GM12878 (cell line): ENCODE results near the gene RSPH10B2. TPM values are rescaled to one million over a fixed set of nuclear protein-coding genes. Genes with fewer than 3 reads are reported as not detected.

Experiments
- ATAC-seq: fragments of 200-7000 bp; cut with Tn5 transposase; 3 replicates; pipeline ENCODE4 v1.9.1; 2020; ENCODE audit warnings: mild to moderate bottlenecking, moderate library complexity
- BruUV-seq: library from RNA; stranded (reverse); fragments of 400-500 nt; replicated peaks from 2 replicates; lab custom pipeline; 2021; lab: Mats Ljungman, UMichigan
- CTCF ChIA-PET: fragments of 300-600 bp; sonication (Branson Sonifier 250); formaldehyde crosslinking; extraction: SDS; loops from one replicate; lab custom pipeline; 2021; ENCODE audit warnings: inconsistent platforms; lab: Yijun Ruan, JAX
- POLR2A ChIA-PET: fragments of 350-600 bp; formaldehyde crosslinking; extraction: SDS; loops from one replicate; lab custom pipeline; 2021; ENCODE audit warnings: inconsistent platforms; lab: Charles Lee
- RAD21 ChIA-PET: fragments of 300-600 bp; sonication (Branson Sonifier 250); formaldehyde crosslinking; loops from one replicate; lab custom pipeline; 2023; ENCODE audit warnings: antibody characterized with exemption; ENCODE audit not compliant: unreplicated experiment; lab: Charles Lee
- SMC1A ChIA-PET: fragments of 300-600 bp; sonication (Branson Sonifier 250); formaldehyde crosslinking; loops from one replicate; lab custom pipeline; 2023; ENCODE audit not compliant: unreplicated experiment, uncharacterized antibody; lab: Charles Lee
- DNase-seq: peaks from one replicate; pipeline ENCODE4 v3.0.0-alpha.2; 2011; ENCODE audit warnings: low read depth, low spot score
- FAIRE-seq: peaks from 3 replicates; lab custom pipeline; 2011; peaks lifted over from hg19 to GRCh38; lab: Jason Lieb, UNC
- H2AFZ ChIP-seq: 2 replicates; pipeline ENCODE4 v1.6.0; 2011; ENCODE audit warnings: low read depth, low read length, control low read depth; ENCODE audit not compliant: control insufficient read depth
- H3K27ac ChIP-seq: 2 replicates; pipeline ENCODE4 v1.5.1; 2011; ENCODE audit warnings: control low read depth; ENCODE audit not compliant: control insufficient read depth, insufficient read depth
- H3K27me3 ChIP-seq, 2 experiments: replicated peaks in 1 of 2; 2 replicates each; pipeline versions ENCODE4 v1.6.0 to v1.6.1; 2011; ENCODE audit warnings: low read length in 1 of 2; ENCODE audit not compliant: control insufficient read depth in 2 of 2, insufficient read depth in 2 of 2
- H3K36me3 ChIP-seq, 2 experiments: 2 replicates each; pipeline ENCODE4 v1.5.1; 2011; ENCODE audit warnings: low read length in 1 of 2; ENCODE audit not compliant: control insufficient read depth in 2 of 2, insufficient read depth in 2 of 2
- H3K4me1 ChIP-seq: 2 replicates; pipeline ENCODE4 v1.6.1; 2011; ENCODE audit warnings: mild to moderate bottlenecking, low read length, moderate library complexity, mixed read lengths; ENCODE audit not compliant: control insufficient read depth, insufficient read depth
- H3K4me2 ChIP-seq: 2 replicates; pipeline ENCODE4 v1.6.0; 2011; ENCODE audit warnings: control low read depth; ENCODE audit not compliant: control insufficient read depth, insufficient read depth
- H3K4me3 ChIP-seq: fragments of 200-600 bp; sonication (generic); 2 replicates; pipeline ENCODE4 v1.5.1; 2016
- H3K79me2 ChIP-seq: 2 replicates; pipeline ENCODE4 v1.6.0; 2011; ENCODE audit warnings: low read length; ENCODE audit not compliant: control insufficient read depth, insufficient read depth
- H3K9ac ChIP-seq: 2 replicates; pipeline ENCODE4 v1.8.0; 2011; ENCODE audit warnings: low read length, control low read depth, mixed read lengths; ENCODE audit not compliant: control insufficient read depth, insufficient read depth
- H3K9me3 ChIP-seq: replicated peaks from 3 replicates; pipeline ENCODE4 v1.5.1; 2011; ENCODE audit warnings: mild to moderate bottlenecking, low read length; ENCODE audit not compliant: control insufficient read depth, insufficient read depth
- H4K20me1 ChIP-seq: 2 replicates; pipeline ENCODE4 v1.6.0; 2011; ENCODE audit not compliant: control insufficient read depth, insufficient read depth
- BHLHE40 ChIP-seq, 2 experiments: fragments of 450-650 bp in 1 of 2; IDR thresholded peaks; 2 replicates each; pipeline ENCODE4 v1.6.1; 2011 to 2017; ENCODE audit warnings: low read depth in 2 of 2, borderline replicate concordance in 1 of 2, improper control_type of control experiment in 1 of 2, low read length in 1 of 2, mild to moderate bottlenecking in 1 of 2
- CHD2 ChIP-seq: IDR thresholded peaks from 2 replicates; pipeline ENCODE4 v1.6.1; 2011; ENCODE audit warnings: low read depth, low read length, improper control_type of control experiment, borderline replicate concordance
- GABPA ChIP-seq: IDR thresholded peaks from 2 replicates; pipeline ENCODE4 v1.6.1; 2014; ENCODE audit warnings: antibody characterized with exemption, low read depth, mild to moderate bottlenecking, inconsistent platforms
- JUNB ChIP-seq: IDR thresholded peaks from 2 replicates; pipeline ENCODE4 v1.6.1; 2016; ENCODE audit warnings: antibody characterized with exemption, mild to moderate bottlenecking
- KDM1A ChIP-seq: fragments of 200-600 bp; sonication (generic); IDR thresholded peaks from 2 replicates; pipeline ENCODE4 v1.6.1; 2016; ENCODE audit warnings: borderline replicate concordance
- LARP7 ChIP-seq: fragments of 450-650 bp; IDR thresholded peaks from 2 replicates; pipeline ENCODE4 v1.6.1; 2017; ENCODE audit warnings: mild to moderate bottlenecking
- MXI1 ChIP-seq: fragments of 150-350 bp; IDR thresholded peaks from 2 replicates; pipeline ENCODE4 v1.6.1; 2011; ENCODE audit warnings: low read depth, mild to moderate bottlenecking, inconsistent platforms, low read length, improper control_type of control experiment
- NR2C1 ChIP-seq: fragments of 450-650 bp; IDR thresholded peaks from 2 replicates; pipeline ENCODE4 v1.6.1; 2017; ENCODE audit warnings: antibody characterized with exemption, mild to moderate bottlenecking, moderate library complexity
- POLR2A ChIP-seq: IDR thresholded peaks from 2 replicates; pipeline ENCODE4 v1.6.1; 2011; ENCODE audit warnings: low read depth, mild to moderate bottlenecking, low read length
- RAD21 ChIP-seq: IDR thresholded peaks from 2 replicates; pipeline ENCODE4 v1.6.1; 2011; ENCODE audit warnings: mild to moderate bottlenecking, low read depth, low read length, moderate library complexity; ENCODE audit not compliant: insufficient read depth
- STAT1 ChIP-seq: fragments of 450-650 bp; conservative IDR thresholded peaks from 2 replicates; pipeline ENCODE4 v1.6.1; 2014; ENCODE audit warnings: antibody characterized with exemption, mild to moderate bottlenecking
- WGBS: methylation state at CpG from one replicate; pipeline ENCODE4 v1.1.6; 2016; ENCODE audit warnings: low lambda C conversion rate; ENCODE audit not compliant: insufficient replicate concordance, insufficient coverage; ENCODE audit errors: missing lambda C conversion rate; 5-methylcytosine and 5-hydroxymethylcytosine counted together
- in situ Hi-C: fragments of 300-500 bp; cut with MboI; formaldehyde crosslinking; loops from 9 replicates; pipeline ENCODE4 v1.14.3; 2018; ENCODE audit warnings: mixed read lengths
- intact Hi-C: fragments of 100-400 bp; cut with micrococcal nuclease; formaldehyde crosslinking; loops from one replicate; pipeline ENCODE4 v1.14.2; 2022; ENCODE audit not compliant: unreplicated experiment
- polyA plus RNA-seq, 11 experiments: library from polyadenylated mRNA; depleted of rRNA in 4 of 11; unstranded in 6 of 11; stranded (reverse) in 5 of 11; fragments of >200 nt; fragmentation: Nextera tagmentation in 4 of 11; fragmentation: Illumina TruSeq in 1 of 11; extraction: Ambion mirVana in 4 of 11; extraction: Trizol in 1 of 11; gene quantifications; 1 replicate in 1 of 11; 2 replicates in 10 of 11; pipeline versions ENCODE4 v1.2.1 to v1.2.3, GENCODE V29; 2011 to 2016; ENCODE audit warnings: inconsistent platforms in 2 of 11, missing spikeins in 2 of 11, low read depth in 1 of 11
- total RNA-seq, 4 experiments: library from RNA; depleted of rRNA in 3 of 4; stranded (reverse); fragments of >200 nt in 3 of 4; fragmentation: Illumina TruSeq in 1 of 4; extraction: Trizol in 1 of 4; gene quantifications; 2 replicates each; pipeline versions ENCODE4 v1.2.1 to v1.2.3, GENCODE V29; 2013 to 2021
- TF ChIP-seq, protein P1 (sequence below): fragments of 450-650 bp; IDR thresholded peaks from 2 replicates; pipeline ENCODE4 v1.6.1; 2017; ENCODE audit warnings: low read depth, mild to moderate bottlenecking, moderate library complexity
- TF ChIP-seq, protein P2 (sequence below): IDR thresholded peaks from 2 replicates; pipeline ENCODE4 v1.6.1; 2011; ENCODE audit warnings: low read depth, mild to moderate bottlenecking, low read length, moderate library complexity, borderline replicate concordance; ENCODE audit errors: extremely low read depth
- TF ChIP-seq, protein P3 (sequence below): fragments of 450-650 bp; IDR thresholded peaks from 2 replicates; pipeline ENCODE4 v1.6.1; 2016; ENCODE audit warnings: mild to moderate bottlenecking, moderate library complexity, borderline replicate concordance

The RSPH10B2 gene
- total and polyA plus RNA-seq, 10 of the 15 experiments (the other 5 are each of a cell fraction or from before 2014, with no cell fraction given), result 0.04 to 0.34 (median 0.18) TPM; not detected in 3

GRCh38 chr7:6706666-6707407, 47.1 kb upstream of the RSPH10B2 start, which contains the start of gene ZNF12:
Gene ZNF12, minus strand, starts transcription at chr7:6706947. Its CDS starts 1,774 bp downstream, at chr7:6705173.
- in situ Hi-C loops, result no loop called here
- BruUV-seq, result no TSS peak
- 4% methylated on average over 62 of the region's 65 CpGs for WGBS
- peak within 1 kb of the TSS; percentile 83 for H3K4me2 ChIP-seq
- FAIRE-seq (peak; percentile 62), DNase-seq (peak; percentile 87), ATAC-seq (peak; percentile 94)
- peaks cover 45% of the 10 kb centered on the region for H3K79me2 ChIP-seq
- peak within 1 kb of the TSS; percentile 99 for H2AFZ ChIP-seq
- SMC1A ChIA-PET, result interaction anchor here (0.7 kb wide), 1 partner anchor 14 kb away, joined by 3 read pairs; no protein-coding TSS in a partner anchor
- peak within 1 kb of the TSS; percentile 84 for H3K9ac ChIP-seq
- H3K27me3 ChIP-seq, result no peaks in the 10 kb centered on the region
- peak within 1 kb of the TSS; percentile 77 for H3K27ac ChIP-seq
- peaks cover 26% of the 10 kb centered on the region for H3K9me3 ChIP-seq
- H3K4me1 ChIP-seq, result peaks cover 3% of the 10 kb centered on the region; the same call in 1 of the 2 replicates
- RAD21 ChIA-PET, result interaction anchor here (1.1 kb wide), 1 partner anchor 18 kb away, joined by 6 read pairs; no protein-coding TSS in a partner anchor
- POLR2A ChIA-PET, result interaction anchor here (0.9 to 1.0 kb wide), 2 partner anchors 17 to 18 kb away, joined by 3 to 4 read pairs; no protein-coding TSS in a partner anchor
- H3K36me3 ChIP-seq, result peaks cover 3 to 11% of the 10 kb centered on the region in 2 experiments
- CTCF ChIA-PET, result interaction anchor here (0.6 kb wide), 1 partner anchor 15 kb away, joined by 3 read pairs; no protein-coding TSS in a partner anchor
- intact Hi-C loops, result loop anchor here (2.0 to 5.0 kb wide), 2 partner anchors 22 to 115 kb away; partner anchors contain the start of gene INTS15
- no peaks in the 10 kb centered on the region for H4K20me1 ChIP-seq
- peak within 1 kb of the TSS; percentile 88 for H3K4me3 ChIP-seq
- TF ChIP-seq NR2C1, result peak; percentile 78
- 0 out of 2 replicates have a peak, but pooled peaks have one; percentile 85 for TF ChIP-seq STAT1
- TF ChIP-seq, protein P1, sequence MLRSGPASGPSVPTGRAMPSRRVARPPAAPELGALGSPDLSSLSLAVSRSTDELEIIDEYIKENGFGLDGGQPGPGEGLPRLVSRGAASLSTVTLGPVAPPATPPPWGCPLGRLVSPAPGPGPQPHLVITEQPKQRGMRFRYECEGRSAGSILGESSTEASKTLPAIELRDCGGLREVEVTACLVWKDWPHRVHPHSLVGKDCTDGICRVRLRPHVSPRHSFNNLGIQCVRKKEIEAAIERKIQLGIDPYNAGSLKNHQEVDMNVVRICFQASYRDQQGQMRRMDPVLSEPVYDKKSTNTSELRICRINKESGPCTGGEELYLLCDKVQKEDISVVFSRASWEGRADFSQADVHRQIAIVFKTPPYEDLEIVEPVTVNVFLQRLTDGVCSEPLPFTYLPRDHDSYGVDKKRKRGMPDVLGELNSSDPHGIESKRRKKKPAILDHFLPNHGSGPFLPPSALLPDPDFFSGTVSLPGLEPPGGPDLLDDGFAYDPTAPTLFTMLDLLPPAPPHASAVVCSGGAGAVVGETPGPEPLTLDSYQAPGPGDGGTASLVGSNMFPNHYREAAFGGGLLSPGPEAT, result peak; percentile 68
- no peak for TF ChIP-seq KDM1A
- peak; percentile 74 for TF ChIP-seq MXI1
- peak; percentile 82 for TF ChIP-seq GABPA
- TF ChIP-seq BHLHE40 (IDR thresholded peaks at IDR 0.05; ENCODE audit: borderline replicate concordance in 1 of 2, low read depth in 2 of 2, low read length in 1 of 2), result peak in 1 of 2 experiments; percentile 67; a peak in 2 of 4 replicates
- peak; percentile 95 for TF ChIP-seq JUNB
- TF ChIP-seq LARP7, result peak; percentile 94
- peak; percentile 91 for TF ChIP-seq POLR2A
- TF ChIP-seq, protein P2, sequence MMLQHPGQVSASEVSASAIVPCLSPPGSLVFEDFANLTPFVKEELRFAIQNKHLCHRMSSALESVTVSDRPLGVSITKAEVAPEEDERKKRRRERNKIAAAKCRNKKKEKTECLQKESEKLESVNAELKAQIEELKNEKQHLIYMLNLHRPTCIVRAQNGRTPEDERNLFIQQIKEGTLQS, result peak; percentile 26; the same call in 1 of the 2 replicates
- TF ChIP-seq, protein P3, sequence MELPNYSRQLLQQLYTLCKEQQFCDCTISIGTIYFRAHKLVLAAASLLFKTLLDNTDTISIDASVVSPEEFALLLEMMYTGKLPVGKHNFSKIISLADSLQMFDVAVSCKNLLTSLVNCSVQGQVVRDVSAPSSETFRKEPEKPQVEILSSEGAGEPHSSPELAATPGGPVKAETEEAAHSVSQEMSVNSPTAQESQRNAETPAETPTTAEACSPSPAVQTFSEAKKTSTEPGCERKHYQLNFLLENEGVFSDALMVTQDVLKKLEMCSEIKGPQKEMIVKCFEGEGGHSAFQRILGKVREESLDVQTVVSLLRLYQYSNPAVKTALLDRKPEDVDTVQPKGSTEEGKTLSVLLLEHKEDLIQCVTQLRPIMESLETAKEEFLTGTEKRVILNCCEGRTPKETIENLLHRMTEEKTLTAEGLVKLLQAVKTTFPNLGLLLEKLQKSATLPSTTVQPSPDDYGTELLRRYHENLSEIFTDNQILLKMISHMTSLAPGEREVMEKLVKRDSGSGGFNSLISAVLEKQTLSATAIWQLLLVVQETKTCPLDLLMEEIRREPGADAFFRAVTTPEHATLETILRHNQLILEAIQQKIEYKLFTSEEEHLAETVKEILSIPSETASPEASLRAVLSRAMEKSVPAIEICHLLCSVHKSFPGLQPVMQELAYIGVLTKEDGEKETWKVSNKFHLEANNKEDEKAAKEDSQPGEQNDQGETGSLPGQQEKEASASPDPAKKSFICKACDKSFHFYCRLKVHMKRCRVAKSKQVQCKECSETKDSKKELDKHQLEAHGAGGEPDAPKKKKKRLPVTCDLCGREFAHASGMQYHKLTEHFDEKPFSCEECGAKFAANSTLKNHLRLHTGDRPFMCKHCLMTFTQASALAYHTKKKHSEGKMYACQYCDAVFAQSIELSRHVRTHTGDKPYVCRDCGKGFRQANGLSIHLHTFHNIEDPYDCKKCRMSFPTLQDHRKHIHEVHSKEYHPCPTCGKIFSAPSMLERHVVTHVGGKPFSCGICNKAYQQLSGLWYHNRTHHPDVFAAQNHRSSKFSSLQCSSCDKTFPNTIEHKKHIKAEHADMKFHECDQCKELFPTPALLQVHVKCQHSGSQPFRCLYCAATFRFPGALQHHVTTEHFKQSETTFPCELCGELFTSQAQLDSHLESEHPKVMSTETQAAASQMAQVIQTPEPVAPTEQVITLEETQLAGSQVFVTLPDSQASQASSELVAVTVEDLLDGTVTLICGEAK, result peak; percentile 88
- peak; percentile 74 for TF ChIP-seq CHD2
- TF ChIP-seq RAD21, result no peak
